Endothelial cell of hepatic sinusoid (primary cell): ENCODE results near the gene CCDC8.
"Not testable (repeated sequence)": the region's sequence is repeated elsewhere in the genome, so short reads cannot be mapped to it uniquely, and the experiment has no call there.

Source experiments
- in situ Hi-C: cut with HindIII; loops from 2 replicates; pipeline ENCODE4 v1.10.0; 2017; ENCODE audit warnings: low sequenced_read_pairs

The CCDC8 gene

GRCh38 chr19:46407856-46408663, 5.3 kb downstream of the CCDC8 start:
- in situ Hi-C loops: loop anchor here (25.0 kb wide), 1 partner anchor 129 kb away; no protein-coding TSS in a partner anchor

GRCh38 chr19:46406976-46407375, 6.4 kb downstream of the CCDC8 start:
- in situ Hi-C loops: loop anchor here (25.0 kb wide), 1 partner anchor 130 kb away; no protein-coding TSS in a partner anchor

- in situ Hi-C loops: loop anchor here (25.0 kb wide), 1 partner anchor 132 kb away; no protein-coding TSS in a partner anchor
Measured at GRCh38 chr19:46404753-46405468, 8.5 kb downstream of the CCDC8 start.

GRCh38 chr19:46404055-46404752, 9.2 kb downstream of the CCDC8 start:
- in situ Hi-C loops: loop anchor here (25.0 kb wide), 1 partner anchor 133 kb away; no protein-coding TSS in a partner anchor

GRCh38 chr19:46402725-46403124, 10.6 kb downstream of the CCDC8 start:
- in situ Hi-C loops: loop anchor here (25.0 kb wide), 1 partner anchor 135 kb away; no protein-coding TSS in a partner anchor

- in situ Hi-C loops: not testable (repeated sequence)
Measured at GRCh38 chr19:46397801-46398479, 15.4 kb downstream of the CCDC8 start.

GRCh38 chr19:46394402-46394797, 19.0 kb downstream of the CCDC8 start:
- in situ Hi-C loops: no loop called here

- in situ Hi-C loops: no loop called here
Measured at GRCh38 chr19:46393456-46394401, 19.6 kb downstream of the CCDC8 start.

GRCh38 chr19:46392837-46393236, 20.5 kb downstream of the CCDC8 start:
- in situ Hi-C loops: no loop called here

- in situ Hi-C loops: no loop called here
Measured at GRCh38 chr19:46392252-46392801, 21.0 kb downstream of the CCDC8 start.

GRCh38 chr19:46391296-46392251, 21.8 kb downstream of the CCDC8 start:
- in situ Hi-C loops: no loop called here

- in situ Hi-C loops: no loop called here
Measured at GRCh38 chr19:46390866-46391265, 22.5 kb downstream of the CCDC8 start.

- in situ Hi-C loops: no loop called here
Measured at GRCh38 chr19:46390121-46390858, 23.1 kb downstream of the CCDC8 start.

- in situ Hi-C loops: no loop called here
Measured at GRCh38 chr19:46388311-46389095, 24.9 kb downstream of the CCDC8 start.

GRCh38 chr19:46387713-46388130, 25.6 kb downstream of the CCDC8 start:
- in situ Hi-C loops: no loop called here

GRCh38 chr19:46386996-46387712, 26.2 kb downstream of the CCDC8 start:
- in situ Hi-C loops: no loop called here
